H1 (cell line): ENCODE results near the gene DCTN3. TPM values are rescaled to one million over a fixed set of nuclear protein-coding genes. Genes with fewer than 3 reads are reported as not detected.

Experiments used
- CTCF ChIA-PET: fragments of 300-600 bp; sonication (Branson Sonifier 250); formaldehyde crosslinking; loops from one replicate; lab custom pipeline; 2021; ENCODE audit not compliant: partially characterized antibody; lab: Charles Lee
- POLR2A ChIA-PET: fragments of 300-600 bp; sonication (Branson Sonifier 250); formaldehyde crosslinking; loops from one replicate; lab custom pipeline; 2021; ENCODE audit warnings: inconsistent platforms; ENCODE audit not compliant: partially characterized antibody; lab: Charles Lee
- DNase-seq, 2 experiments: peaks; one replicate each; pipeline versions ENCODE4 v3.0.0 to v3.0.0-alpha.2; 2010 to 2022; ENCODE audit warnings: low spot score in 2 of 2, low read depth in 1 of 2, mixed read lengths in 1 of 2
- FAIRE-seq: peaks from 2 replicates; lab custom pipeline; 2011; peaks lifted over from hg19 to GRCh38; lab: Jason Lieb, UNC
- H2AFZ ChIP-seq: 2 replicates; pipeline ENCODE4 v1.8.1; 2012; ENCODE audit warnings: low read length, inconsistent platforms
- H2AK5ac ChIP-seq: 2 replicates; pipeline ENCODE4 v1.6.1; 2013; ENCODE audit warnings: low read depth, low read length
- H2BK120ac ChIP-seq: replicated peaks from 2 replicates; pipeline ENCODE3; 2013; ENCODE audit warnings: low read depth, low read length, inconsistent platforms
- H2BK12ac ChIP-seq: 2 replicates; pipeline ENCODE4 v1.6.1; 2013; ENCODE audit warnings: low read depth, low read length
- H2BK15ac ChIP-seq: 2 replicates; pipeline ENCODE4 v1.6.1; 2013; ENCODE audit warnings: low read length
- H2BK20ac ChIP-seq: 2 replicates; pipeline ENCODE4 v1.6.1; 2013; ENCODE audit warnings: low read length
- H2BK5ac ChIP-seq: 2 replicates; pipeline ENCODE4 v1.6.1; 2013; ENCODE audit warnings: low read depth, low read length
- H3K14ac ChIP-seq: 2 replicates; pipeline ENCODE4 v1.6.1; 2013; ENCODE audit warnings: inconsistent platforms; ENCODE audit not compliant: insufficient read length
- H3K18ac ChIP-seq: 2 replicates; pipeline ENCODE4 v1.6.1; 2013; ENCODE audit warnings: low read length; ENCODE audit errors: extremely low read depth
- H3K23ac ChIP-seq: 2 replicates; pipeline ENCODE4 v1.6.1; 2013; ENCODE audit warnings: inconsistent platforms; ENCODE audit not compliant: insufficient read length
- H3K23me2 ChIP-seq: 2 replicates; pipeline ENCODE4 v1.6.1; 2013; ENCODE audit warnings: low read depth, low read length
- H3K27ac ChIP-seq: 2 replicates; pipeline ENCODE4 v1.6.1; 2011; ENCODE audit warnings: low read depth, low read length, inconsistent platforms
- H3K27me3 ChIP-seq, 4 experiments: replicated peaks in 1 of 4; 1 replicate in 1 of 4; 2 replicates in 3 of 4; pipeline versions ENCODE4 v1.6.1 to v1.8.1; 2011 to 2013; ENCODE audit warnings: low read length in 3 of 4, mild to moderate bottlenecking in 3 of 4, inconsistent platforms in 2 of 4, mixed read lengths in 2 of 4, moderate library complexity in 1 of 4; ENCODE audit not compliant: control insufficient read depth in 3 of 4, insufficient read depth in 3 of 4; ENCODE audit errors: extremely low read depth in 1 of 4
- H3K36me3 ChIP-seq, 4 experiments: 2 replicates each; pipeline versions ENCODE4 v1.6.1 to v1.8.1; 2011 to 2013; ENCODE audit warnings: mild to moderate bottlenecking in 4 of 4, low read length in 3 of 4, moderate library complexity in 2 of 4, control low read depth in 1 of 4, inconsistent platforms in 1 of 4; ENCODE audit not compliant: insufficient read depth in 4 of 4, control insufficient read depth in 2 of 4
- H3K4ac ChIP-seq: replicated peaks from 2 replicates; pipeline ENCODE3; 2013; ENCODE audit warnings: low read length, low read depth, mixed read lengths, inconsistent platforms; ENCODE audit not compliant: insufficient read length
- H3K4me1 ChIP-seq, 4 experiments: replicated peaks in 1 of 4; 1 replicate in 1 of 4; 2 replicates in 3 of 4; pipeline versions ENCODE4 v1.6.1 to v1.8.1; 2011 to 2013; ENCODE audit warnings: low read length in 3 of 4, inconsistent platforms in 2 of 4, mixed read lengths in 1 of 4; ENCODE audit not compliant: insufficient read depth in 4 of 4, control insufficient read depth in 3 of 4
- H3K4me2 ChIP-seq, 2 experiments: 2 replicates each; pipeline versions ENCODE4 v1.6.1 to v1.8.1; 2011 to 2013; ENCODE audit warnings: low read depth in 2 of 2, low read length in 2 of 2, control low read depth in 1 of 2, inconsistent platforms in 1 of 2, mild to moderate bottlenecking in 1 of 2; ENCODE audit not compliant: insufficient read depth in 1 of 2
- H3K4me3 ChIP-seq, 4 experiments: fragments of 200-600, 300-600 bp in 1 of 4; sonication (generic), shearing (Covaris generic), sonication (Bioruptor Twin) in 1 of 4; 2 replicates each; pipeline versions ENCODE4 v1.5.1 to v1.8.1; 2011 to 2016; ENCODE audit warnings: low read length in 4 of 4, low read depth in 3 of 4, control low read depth in 2 of 4, inconsistent platforms in 2 of 4, mild to moderate bottlenecking in 2 of 4, mixed read lengths in 1 of 4, moderate library complexity in 1 of 4; ENCODE audit not compliant: insufficient read depth in 2 of 4; ENCODE audit errors: extremely low read depth in 1 of 4
- H3K56ac ChIP-seq: replicated peaks from 2 replicates; pipeline ENCODE3; 2013; ENCODE audit warnings: low read depth, mild to moderate bottlenecking, mixed read lengths, low read length, inconsistent platforms; ENCODE audit not compliant: insufficient read length
- H3K79me1 ChIP-seq: 2 replicates; pipeline ENCODE4 v1.6.1; 2013; ENCODE audit warnings: low read depth, low read length, control low read depth
- H3K79me2 ChIP-seq, 2 experiments: 2 replicates each; pipeline versions ENCODE4 v1.6.1 to v1.8.1; 2012 to 2013; ENCODE audit warnings: low read length in 2 of 2, mild to moderate bottlenecking in 2 of 2, inconsistent platforms in 1 of 2; ENCODE audit not compliant: insufficient read depth in 2 of 2, control insufficient read depth in 1 of 2
- H3K9ac ChIP-seq, 4 experiments: replicated peaks in 1 of 4; 1 replicate in 1 of 4; 2 replicates in 3 of 4; pipeline versions ENCODE4 v1.6.1 to v1.8.1; 2011 to 2013; ENCODE audit warnings: low read depth in 3 of 4, low read length in 3 of 4, control low read depth in 2 of 4, mild to moderate bottlenecking in 2 of 4, moderate library complexity in 2 of 4, inconsistent platforms in 1 of 4; ENCODE audit errors: extremely low read depth in 1 of 4
- H3K9me3 ChIP-seq, 2 experiments: 2 replicates each; pipeline versions ENCODE4 v1.6.1 to v1.8.1; 2012 to 2013; ENCODE audit warnings: mild to moderate bottlenecking in 2 of 2, moderate library complexity in 2 of 2, control low read depth in 1 of 2, inconsistent platforms in 1 of 2, low read depth in 1 of 2, low read length in 1 of 2, mixed read lengths in 1 of 2; ENCODE audit not compliant: insufficient read depth in 2 of 2
- H4K20me1 ChIP-seq, 2 experiments: replicated peaks in 1 of 2; 2 replicates each; pipeline versions ENCODE3 to v1.8.1; 2011 to 2013; ENCODE audit warnings: inconsistent platforms in 2 of 2, low read length in 2 of 2, mild to moderate bottlenecking in 1 of 2; ENCODE audit not compliant: insufficient read depth in 2 of 2, control insufficient read depth in 1 of 2
- H4K5ac ChIP-seq: 2 replicates; pipeline ENCODE4 v1.6.1; 2013; ENCODE audit warnings: low read length, low read depth, mixed read lengths, inconsistent platforms; ENCODE audit not compliant: insufficient read length
- H4K8ac ChIP-seq: 2 replicates; pipeline ENCODE4 v1.8.0; 2013; ENCODE audit warnings: mild to moderate bottlenecking, moderate library complexity, low read length, inconsistent platforms; ENCODE audit not compliant: insufficient read depth; ENCODE audit errors: extremely low read depth
- H4K91ac ChIP-seq: replicated peaks from 2 replicates; pipeline ENCODE3; 2013; ENCODE audit warnings: low read length, mixed read lengths, inconsistent platforms; ENCODE audit not compliant: insufficient read length
- PHF8 ChIP-seq: fragments of 200-600 bp; sonication (generic); conservative IDR thresholded peaks from 2 replicates; pipeline ENCODE4 v1.7.1; 2012; ENCODE audit warnings: low read depth, mild to moderate bottlenecking, inconsistent platforms, low read length, moderate library complexity
- WGBS, 2 experiments: shearing (Covaris generic) in 1 of 2; methylation state at CpG; one replicate each; pipeline versions ENCODE4 v1.1.6 to v1.1.7; 2013 to 2015; ENCODE audit warnings: low lambda C conversion rate in 2 of 2, mixed read lengths in 2 of 2, inconsistent platforms in 1 of 2, low coverage in 1 of 2, missing lambda C conversion rate in 1 of 2; ENCODE audit not compliant: insufficient replicate concordance in 2 of 2, insufficient coverage in 1 of 2, insufficient read length in 1 of 2; ENCODE audit errors: extremely low coverage in 1 of 2, missing lambda C conversion rate in 1 of 2; 5-methylcytosine and 5-hydroxymethylcytosine counted together
- polyA plus RNA-seq, 7 experiments: library from polyadenylated mRNA; depleted of rRNA in 3 of 7; stranded (reverse) in 5 of 7; unstranded in 2 of 7; fragments of >200 nt in 5 of 7; fragments of 200-250 nt in 2 of 7; gene quantifications; 1 replicate in 5 of 7; 2 replicates in 1 of 7; 4 replicates in 1 of 7; pipeline versions ENCODE4 v1.2.1 to v1.2.3, GENCODE V29; 2011 to 2013; ENCODE audit warnings: missing spikeins in 2 of 7, mixed read lengths in 2 of 7
- total RNA-seq: library from RNA; stranded (reverse); fragmentation: NEBNext Ultra II Directional; extraction: Animal tissue kit (Norgen Biotek cat#: 25700); gene quantifications from 2 replicates; pipeline ENCODE4 v1.2.1, GENCODE V29; 2021
- TF ChIP-seq, protein P1 (sequence below): IDR thresholded peaks from 2 replicates; pipeline ENCODE4 v1.6.1; 2012; ENCODE audit warnings: inconsistent platforms

The DCTN3 gene
- total and polyA plus RNA-seq, 2 of the 8 experiments (the other 6 are each of a cell fraction or from before 2014, with no cell fraction given): 25.6 to 39.2 TPM

DNA sequence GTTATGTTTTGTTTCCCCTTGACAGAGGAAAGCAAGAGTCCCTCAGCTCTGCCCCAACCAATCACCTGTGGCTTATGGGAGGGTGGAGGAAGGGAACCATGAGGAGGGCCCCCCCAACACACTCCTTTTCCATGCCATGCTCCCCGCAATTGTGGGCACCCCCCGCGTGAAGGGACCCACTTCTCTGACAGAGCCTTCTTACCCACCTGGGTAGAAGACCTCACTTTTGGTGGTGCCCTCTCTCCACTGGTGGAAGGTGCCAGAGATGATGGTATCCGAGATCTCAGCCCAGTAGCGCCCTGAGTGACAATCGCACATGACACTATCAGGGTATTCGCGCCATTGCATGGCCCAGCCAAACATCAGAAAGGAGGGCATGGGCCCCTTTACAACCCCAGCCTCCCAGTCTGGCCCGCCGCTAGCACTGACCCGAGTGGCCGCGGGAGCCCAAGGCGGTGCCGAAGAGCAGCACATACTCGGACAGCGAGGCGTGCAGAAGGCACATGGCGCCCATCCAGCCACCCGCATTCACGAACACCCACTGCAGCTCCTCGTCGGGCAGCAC, 16.6 kb upstream of the DCTN3 start:
- 8% methylated on average over 23 of the region's 23 CpGs; no CpG with 5 or more reads in 1 of the 2 experiments for WGBS, 2 experiments
- POLR2A ChIA-PET: interaction anchor here (0.6 to 11.3 kb wide), 8 partner anchors 12 to 173 kb away, joined by 3 to 127 read pairs (median 6); partner anchors contain the start of genes GALT and IL11RA
- H3K27ac ChIP-seq: no peak overlapping the region; the same call in 1 of the 2 replicates

More for the DNA sequence above, 16.6 kb upstream of the DCTN3 start:
- Histone ChIP-seq H3K9ac (peak overlapping the region; percentile 63 to 74 (median 70)), H2BK5ac (peak overlapping the region; percentile 86; the same call in 1 of the 2 replicates), H3K56ac (no peak overlapping the region), H2BK15ac (no peak overlapping the region), H3K4ac (peak overlapping the region; percentile 88), H3K36me3 (peaks cover 0 to 6% (median 2%) of the 10 kb centered on the region in 4 experiments; a peak in 3 of 8 replicates), H3K23ac (no peak overlapping the region), H4K5ac (no peak overlapping the region), H2AK5ac (no peak overlapping the region), H4K91ac (no peak overlapping the region), H3K14ac (no peak overlapping the region), H3K4me3 (peak overlapping the region; percentile 71 to 78 (median 77)), H3K4me1 (peaks cover 2 to 11% (median 8%) of the 10 kb centered on the region in 4 experiments; a peak in 4 of 7 replicates), H3K23me2 (peaks cover 9% of the 10 kb centered on the region), H2BK20ac (no peak overlapping the region), H3K4me2 (peak overlapping the region; percentile 84 to 91), H3K9me3 (no peaks in the 10 kb centered on the region), H2AFZ (no peak overlapping the region), H3K18ac (peak overlapping the region; percentile 97), H4K20me1 (peaks cover 0 to 11% of the 10 kb centered on the region in 2 experiments), H3K79me2 (peaks cover 0 to 11% of the 10 kb centered on the region in 2 experiments; a peak in 2 of 4 replicates), H2BK12ac (0 out of 2 replicates have a peak overlapping the region, but pooled peaks have one; percentile 14), H3K79me1 (peaks cover 10% of the 10 kb centered on the region), H4K8ac (peak overlapping the region; percentile 77), H2BK120ac (no peak overlapping the region), H3K27me3 (peaks cover 0 to 6% (median 3%) of the 10 kb centered on the region in 4 experiments; a peak in 2 of 7 replicates)
- no peak for FAIRE-seq
- no peak for TF ChIP-seq PHF8
- TF ChIP-seq, protein P1, sequence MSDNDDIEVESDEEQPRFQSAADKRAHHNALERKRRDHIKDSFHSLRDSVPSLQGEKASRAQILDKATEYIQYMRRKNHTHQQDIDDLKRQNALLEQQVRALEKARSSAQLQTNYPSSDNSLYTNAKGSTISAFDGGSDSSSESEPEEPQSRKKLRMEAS: peak; percentile 98; the same call in 1 of the 2 replicates
- no peak for DNase-seq
- CTCF ChIA-PET: interaction anchor here (1.0 to 18.5 kb wide), 15 partner anchors 8 to 117 kb away, joined by 3 to 401 read pairs (median 7); partner anchors contain the start of genes ARID3C, CCL27, DCTN3 and GALT
